ENCODE data around the gene CGNL1. TPM values are rescaled to one million over a fixed set of nuclear protein-coding genes. Genes with fewer than 3 reads are reported as not detected.
A peak's percentile ranks its signal among the peaks of the same experiment; 100 is the strongest.

Gene CGNL1
- total and polyA plus RNA-seq, 8 donors, result 0.29 to 36.2 (median 19.5) TPM

DNA sequence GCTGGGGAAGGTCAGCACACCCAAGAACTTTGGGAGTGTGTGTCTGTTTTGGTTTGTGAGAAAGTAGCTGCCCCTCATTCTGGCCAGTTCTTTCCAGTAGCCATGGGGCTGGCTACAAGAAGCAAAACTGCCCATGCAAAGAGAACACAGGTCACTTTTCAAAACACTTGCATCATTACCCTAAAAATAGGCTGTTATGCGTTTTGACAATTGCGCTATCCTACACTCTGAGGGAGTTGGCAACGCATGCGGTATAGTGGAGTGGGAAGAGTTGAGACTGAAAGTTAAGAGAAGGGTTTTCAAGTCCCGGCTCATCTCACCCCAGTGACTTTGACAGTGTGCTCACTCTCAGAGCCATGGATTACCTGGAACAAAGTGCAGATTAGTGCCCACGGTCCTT is 173.6 kb downstream of the CGNL1 start:
- Histone ChIP-seq H3K27me3 (no peaks in the 10 kb centered on the region), H3K9me3 (no peaks in the 10 kb centered on the region), H3K36me3 (peaks cover 4 to 26% (median 25%) of the 10 kb centered on the region in 4 donors), H3K4me3 (no peak overlapping the region), H3K27ac (peak overlapping the region; percentile 81 to 90 (median 83)), H3K4me1 (peaks cover 53 to 72% (median 63%) of the 10 kb centered on the region in 4 donors)
- intact Hi-C loops (cut with DNase I; ENCODE audit: low total_unique reads), result no loop called here
- WGBS, 5 donors, result 65 to 79% (median 71%) methylated on average over 6 of the region's 6 CpGs
- TF ChIP-seq POLR2A (IDR thresholded peaks at IDR 0.05), result no peak
- TF ChIP-seq POLR2AphosphoS5 (IDR thresholded peaks at IDR 0.05), result no peak
- TF ChIP-seq, protein P1, sequence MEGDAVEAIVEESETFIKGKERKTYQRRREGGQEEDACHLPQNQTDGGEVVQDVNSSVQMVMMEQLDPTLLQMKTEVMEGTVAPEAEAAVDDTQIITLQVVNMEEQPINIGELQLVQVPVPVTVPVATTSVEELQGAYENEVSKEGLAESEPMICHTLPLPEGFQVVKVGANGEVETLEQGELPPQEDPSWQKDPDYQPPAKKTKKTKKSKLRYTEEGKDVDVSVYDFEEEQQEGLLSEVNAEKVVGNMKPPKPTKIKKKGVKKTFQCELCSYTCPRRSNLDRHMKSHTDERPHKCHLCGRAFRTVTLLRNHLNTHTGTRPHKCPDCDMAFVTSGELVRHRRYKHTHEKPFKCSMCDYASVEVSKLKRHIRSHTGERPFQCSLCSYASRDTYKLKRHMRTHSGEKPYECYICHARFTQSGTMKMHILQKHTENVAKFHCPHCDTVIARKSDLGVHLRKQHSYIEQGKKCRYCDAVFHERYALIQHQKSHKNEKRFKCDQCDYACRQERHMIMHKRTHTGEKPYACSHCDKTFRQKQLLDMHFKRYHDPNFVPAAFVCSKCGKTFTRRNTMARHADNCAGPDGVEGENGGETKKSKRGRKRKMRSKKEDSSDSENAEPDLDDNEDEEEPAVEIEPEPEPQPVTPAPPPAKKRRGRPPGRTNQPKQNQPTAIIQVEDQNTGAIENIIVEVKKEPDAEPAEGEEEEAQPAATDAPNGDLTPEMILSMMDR (IDR thresholded peaks at IDR 0.05), result no peak
- TF ChIP-seq EP300 (IDR thresholded peaks at IDR 0.05), result no peak
- no peak for DNase-seq

DNA sequence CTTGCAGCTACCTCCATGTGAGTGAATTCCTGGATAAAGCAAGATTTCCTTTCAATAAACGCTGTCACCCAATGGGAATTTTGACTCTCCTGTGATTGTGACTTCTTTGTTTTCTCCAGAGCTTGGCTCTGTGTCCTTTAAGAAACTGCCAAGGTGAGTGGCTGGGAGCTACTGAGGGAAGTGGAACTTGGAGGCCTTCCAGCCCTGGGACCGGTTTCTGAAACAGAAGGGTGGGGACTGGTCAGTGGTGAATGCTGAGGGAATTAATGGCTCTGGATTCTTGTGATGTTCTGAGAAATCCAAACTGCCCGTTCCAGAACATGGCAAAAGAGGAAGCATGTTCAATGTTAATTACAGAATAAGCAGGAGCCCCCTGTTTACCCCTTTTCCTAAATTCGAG is 174.3 kb downstream of the CGNL1 start:
- 23 to 40% (median 33%) methylated on average over 4 of the region's 4 CpGs for WGBS, 5 donors
- H3K4me3 ChIP-seq, result no peak overlapping the region
- intact Hi-C loops (cut with DNase I; ENCODE audit: low total_unique reads), result no loop called here

DNA sequence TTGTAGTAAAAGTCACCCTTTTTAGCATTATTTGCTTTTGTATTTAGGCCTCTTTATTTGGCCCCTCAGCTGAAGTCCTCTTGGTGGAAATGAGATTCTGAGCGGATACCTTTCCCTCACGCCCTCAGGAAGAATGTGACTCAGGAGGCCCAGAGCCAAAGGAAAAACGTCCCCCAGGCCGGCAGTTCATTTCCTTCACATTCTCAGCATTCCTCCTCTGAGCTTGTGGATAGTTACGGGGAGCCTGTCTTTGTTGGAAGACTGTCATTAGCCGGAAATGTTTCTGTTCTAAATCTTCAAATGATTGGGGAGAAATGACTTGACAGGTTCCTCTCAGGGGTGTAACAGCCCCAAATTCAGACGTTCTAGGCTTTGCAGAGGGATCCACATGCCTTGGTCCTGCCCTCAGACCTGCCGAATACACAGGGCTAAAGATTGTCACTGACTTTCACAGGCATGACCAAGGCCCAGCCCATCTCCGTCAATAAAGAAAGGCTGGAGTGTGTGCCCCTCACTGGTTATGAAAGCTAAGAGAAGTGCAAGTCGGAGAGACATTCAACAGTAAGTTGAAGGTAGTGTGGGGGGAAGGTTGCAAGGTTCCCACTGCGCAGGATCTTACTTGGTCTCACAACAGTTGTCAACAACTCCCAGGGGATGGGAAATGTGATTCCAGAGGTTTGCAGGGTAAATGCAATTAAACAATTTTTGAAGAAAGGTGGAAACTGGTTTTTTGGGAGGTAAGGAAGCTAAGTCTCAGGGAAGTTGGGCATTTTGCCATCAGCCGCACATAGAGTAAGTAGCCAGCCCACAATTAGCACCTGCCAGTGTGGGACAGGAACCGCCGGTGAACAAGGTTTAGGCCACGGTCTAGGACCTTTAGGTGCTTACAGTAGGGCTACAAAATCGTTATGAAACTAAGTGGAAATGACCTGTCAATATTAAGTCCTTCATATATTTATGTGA is 175.7 kb downstream of the CGNL1 start:
- Histone ChIP-seq H3K27me3 (no peaks in the 10 kb centered on the region), H3K4me3 (no peak overlapping the region), H3K4me1 (peaks cover 58 to 78% (median 69%) of the 10 kb centered on the region in 4 donors), H3K36me3 (peaks cover 4 to 7% (median 6%) of the 10 kb centered on the region in 4 donors), H3K27ac (peak overlapping the region; percentile 61 to 90 (median 83)), H3K9me3 (no peaks in the 10 kb centered on the region)
- 36 to 52% (median 41%) methylated on average over 16 of the region's 16 CpGs for WGBS, 5 donors
- DNase-seq, result peak; percentile 68 to 79
- TF ChIP-seq EP300 (IDR thresholded peaks at IDR 0.05) (no peak), POLR2AphosphoS5 (IDR thresholded peaks at IDR 0.05) (peak in 1 of 3 donors; percentile 32), POLR2A (IDR thresholded peaks at IDR 0.05) (no peak)
- TF ChIP-seq, protein P1 (IDR thresholded peaks at IDR 0.05), result no peak
- intact Hi-C loops (cut with DNase I; ENCODE audit: low total_unique reads), result no loop called here

More for the DNA sequence above, 174.3 kb downstream of the CGNL1 start:
- peak; percentile 91 to 96 for DNase-seq
- H3K27ac ChIP-seq, result peak overlapping the region; percentile 82 to 90 (median 85)
- H3K27me3 ChIP-seq, result no peaks in the 10 kb centered on the region
- peaks cover 4 to 19% (median 18%) of the 10 kb centered on the region in 4 donors for H3K36me3 ChIP-seq
- peak; percentile 11 to 71 (median 43) for TF ChIP-seq POLR2AphosphoS5 (IDR thresholded peaks at IDR 0.05)
- TF ChIP-seq EP300 (IDR thresholded peaks at IDR 0.05), result no peak
- TF ChIP-seq POLR2A (IDR thresholded peaks at IDR 0.05), result no peak
- no peaks in the 10 kb centered on the region for H3K9me3 ChIP-seq
- H3K4me1 ChIP-seq, result peaks cover 58 to 78% (median 68%) of the 10 kb centered on the region in 4 donors

DNA sequence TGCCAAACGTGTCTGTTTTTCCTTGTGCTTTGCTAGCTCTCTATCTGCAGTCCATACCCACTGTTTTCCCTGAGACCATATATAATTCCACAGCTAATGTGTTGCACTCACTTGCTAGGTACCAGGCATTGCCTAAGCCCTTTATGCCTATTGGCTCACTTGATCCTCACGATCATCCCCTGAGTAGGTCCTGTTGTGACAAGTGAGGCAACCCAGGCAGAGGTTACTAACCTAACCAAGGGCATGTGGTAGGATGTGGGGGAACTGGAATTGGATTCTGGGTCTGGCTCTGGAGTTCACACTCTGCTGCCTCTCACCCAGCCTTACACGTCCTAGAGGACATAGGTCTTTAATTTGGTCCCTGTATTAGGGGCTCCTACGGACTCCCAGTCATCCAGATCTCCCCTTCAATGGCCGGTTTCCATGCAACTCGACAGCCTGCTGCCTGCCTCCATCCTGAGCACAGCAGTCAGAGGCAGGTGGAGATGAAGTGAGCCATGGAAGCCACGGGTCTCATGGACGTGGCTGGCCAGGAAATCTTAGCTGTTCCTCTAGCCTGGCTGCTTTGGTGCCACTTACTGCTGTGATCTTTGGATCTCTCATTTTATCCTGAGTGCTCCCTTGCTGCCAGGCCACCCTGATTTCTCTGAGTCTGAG is 176.5 kb downstream of the CGNL1 start:
- Histone ChIP-seq H3K9me3 (no peaks in the 10 kb centered on the region), H3K4me1 (peaks cover 58 to 73% (median 68%) of the 10 kb centered on the region in 4 donors), H3K36me3 (no peaks in the 10 kb centered on the region), H3K27ac (peak overlapping the region in 4 of 5 donors; percentile 82 to 90 (median 84)), H3K4me3 (no peak overlapping the region), H3K27me3 (no peaks in the 10 kb centered on the region)
- TF ChIP-seq POLR2AphosphoS5 (IDR thresholded peaks at IDR 0.05), result no peak
- no peak for TF ChIP-seq EP300 (IDR thresholded peaks at IDR 0.05)
- TF ChIP-seq, protein P1 (IDR thresholded peaks at IDR 0.05), result no peak
- no peak for TF ChIP-seq POLR2A (IDR thresholded peaks at IDR 0.05)
- DNase-seq, result no peak
- 77 to 86% (median 82%) methylated on average over 8 of the region's 8 CpGs for WGBS, 5 donors
- intact Hi-C loops (cut with DNase I; ENCODE audit: low total_unique reads), result no loop called here
